Osteoblast (primary cell): ENCODE results near the gene PSD4. TPM values are rescaled to one million over a fixed set of nuclear protein-coding genes. Genes with fewer than 3 reads are reported as not detected.

Source experiments
- DNase-seq: peaks from one replicate; pipeline ENCODE4 v3.0.0; 2011; ENCODE audit warnings: low spot score, mixed read lengths; ENCODE audit not compliant: insufficient read length; ENCODE audit errors: missing footprints
- H2AFZ ChIP-seq: 2 replicates; pipeline ENCODE4 v1.6.0; 2011; ENCODE audit warnings: mild to moderate bottlenecking, low read length
- H3K27ac ChIP-seq: 2 replicates; pipeline ENCODE4 v1.5.1; 2011; ENCODE audit warnings: mild to moderate bottlenecking, low read depth, low read length, moderate library complexity
- H3K27me3 ChIP-seq: 2 replicates; pipeline ENCODE4 v1.6.0; 2012; ENCODE audit warnings: mild to moderate bottlenecking, control low read depth, inconsistent platforms, low read length, moderate library complexity; ENCODE audit not compliant: insufficient read depth
- H3K36me3 ChIP-seq: 2 replicates; pipeline ENCODE4 v1.5.1; 2011; ENCODE audit warnings: mild to moderate bottlenecking, low read length, control low read depth, moderate library complexity; ENCODE audit not compliant: insufficient read depth
- H3K4me1 ChIP-seq: 2 replicates; pipeline ENCODE4 v1.5.1; 2011; ENCODE audit warnings: mild to moderate bottlenecking, low read length, control low read depth, moderate library complexity; ENCODE audit not compliant: insufficient read depth
- H3K4me2 ChIP-seq: 2 replicates; pipeline ENCODE4 v1.6.0; 2011; ENCODE audit warnings: mild to moderate bottlenecking, low read length; ENCODE audit not compliant: insufficient read depth
- H3K4me3 ChIP-seq: fragments of 200-600 bp; sonication (generic); 3 replicates; pipeline ENCODE4 v1.5.1; 2012; ENCODE audit warnings: mild to moderate bottlenecking, low read length, inconsistent platforms; ENCODE audit not compliant: insufficient read depth
- H3K79me2 ChIP-seq: 2 replicates; pipeline ENCODE4 v1.6.0; 2012; ENCODE audit warnings: mild to moderate bottlenecking, low read length, control low read depth, inconsistent platforms; ENCODE audit not compliant: insufficient read depth
- H3K9me3 ChIP-seq: 2 replicates; pipeline ENCODE4 v1.5.1; 2011; ENCODE audit warnings: low read depth, low read length, control low read depth
- H4K20me1 ChIP-seq: 2 replicates; pipeline ENCODE4 v1.6.0; 2012; ENCODE audit warnings: mild to moderate bottlenecking, low read length, control low read depth; ENCODE audit not compliant: insufficient read depth
- CTCF ChIP-seq: IDR thresholded peaks from 2 replicates; pipeline ENCODE4 v1.5.1; 2011; ENCODE audit warnings: mild to moderate bottlenecking, low read depth, low read length, moderate library complexity; ENCODE audit errors: extremely low read depth
- total RNA-seq: library from RNA; depleted of rRNA; stranded (reverse); fragments of >200 nt; gene quantifications from 2 replicates; pipeline ENCODE4 v1.2.3, GENCODE V29; 2012

PSD4 gene
- total RNA-seq, 1 donor, result 1.8 TPM

DNA sequence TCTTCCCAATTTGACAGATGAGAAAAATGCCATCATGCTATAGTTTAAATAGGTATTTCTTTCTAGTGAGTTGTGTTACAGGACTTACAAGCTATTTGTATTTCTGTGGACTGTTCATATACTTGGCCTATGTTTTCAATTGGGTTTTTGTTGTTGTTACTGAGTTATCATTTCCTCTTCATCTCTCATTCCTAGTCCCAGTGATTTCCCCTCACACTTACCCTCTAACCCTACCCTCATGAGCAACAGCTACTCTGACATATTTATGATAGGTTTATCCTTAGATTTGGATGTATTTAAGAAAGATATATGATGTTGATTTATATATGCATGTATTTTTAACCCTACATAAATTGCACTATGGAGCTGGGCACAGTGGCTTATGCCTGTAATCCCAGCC, 10.9 kb upstream of the PSD4 start:
- H3K9me3 ChIP-seq, result no peaks in the 10 kb centered on the region
- H3K4me1 ChIP-seq, result peaks cover 9% of the 10 kb centered on the region
- H3K79me2 ChIP-seq, result no peaks in the 10 kb centered on the region
- H3K4me2 ChIP-seq, result no peak overlapping the region
- H2AFZ ChIP-seq, result no peak overlapping the region
- H3K27ac ChIP-seq, result no peak overlapping the region
- no peak for DNase-seq
- H3K36me3 ChIP-seq, result no peaks in the 10 kb centered on the region
- H3K27me3 ChIP-seq, result no peaks in the 10 kb centered on the region
- H3K4me3 ChIP-seq, result no peak overlapping the region
- H4K20me1 ChIP-seq, result no peaks in the 10 kb centered on the region
- no peak for TF ChIP-seq CTCF

DNA sequence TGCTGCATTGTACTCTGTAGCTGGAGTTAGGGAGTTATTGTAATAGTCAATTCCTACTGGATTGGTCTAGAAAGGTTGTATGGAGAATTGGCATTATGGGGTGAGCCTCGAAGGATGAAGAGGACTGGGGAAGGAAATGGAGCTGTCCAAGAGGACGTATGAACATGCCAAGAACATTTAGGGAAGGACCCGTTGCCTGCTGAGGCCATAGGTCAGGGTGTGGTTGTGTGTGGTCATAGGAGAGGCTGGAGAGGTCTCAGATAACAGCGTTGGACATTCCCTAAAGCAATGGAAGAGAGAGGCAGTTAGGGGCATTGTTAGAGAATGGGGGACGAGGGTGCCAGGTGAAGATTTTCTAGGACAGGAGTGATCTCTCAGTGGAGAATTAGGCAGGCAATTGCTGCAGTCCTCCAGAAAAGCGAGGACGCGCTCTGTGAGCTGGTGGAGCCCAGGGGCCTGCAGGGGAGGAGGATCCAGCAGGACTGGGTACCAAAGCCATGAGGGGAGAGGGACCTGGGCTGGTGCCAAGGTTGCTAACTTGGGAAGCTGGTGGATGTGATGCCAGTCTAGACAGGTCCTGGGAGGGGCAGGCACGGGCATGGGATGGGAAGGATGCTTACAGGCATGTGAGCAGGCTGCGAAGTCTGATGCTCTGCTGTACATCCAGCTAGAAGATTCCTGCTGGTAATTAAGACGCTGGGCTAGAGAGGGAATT, 9.4 kb upstream of the PSD4 start:
- Histone ChIP-seq H3K79me2 (no peaks in the 10 kb centered on the region), H3K9me3 (no peaks in the 10 kb centered on the region), H4K20me1 (no peaks in the 10 kb centered on the region), H3K27ac (no peak overlapping the region), H3K27me3 (no peaks in the 10 kb centered on the region), H3K4me2 (no peak overlapping the region), H3K4me3 (no peak overlapping the region), H2AFZ (no peak overlapping the region), H3K36me3 (no peaks in the 10 kb centered on the region), H3K4me1 (no peaks in the 10 kb centered on the region)
- no peak for DNase-seq
- no peak for TF ChIP-seq CTCF

DNA sequence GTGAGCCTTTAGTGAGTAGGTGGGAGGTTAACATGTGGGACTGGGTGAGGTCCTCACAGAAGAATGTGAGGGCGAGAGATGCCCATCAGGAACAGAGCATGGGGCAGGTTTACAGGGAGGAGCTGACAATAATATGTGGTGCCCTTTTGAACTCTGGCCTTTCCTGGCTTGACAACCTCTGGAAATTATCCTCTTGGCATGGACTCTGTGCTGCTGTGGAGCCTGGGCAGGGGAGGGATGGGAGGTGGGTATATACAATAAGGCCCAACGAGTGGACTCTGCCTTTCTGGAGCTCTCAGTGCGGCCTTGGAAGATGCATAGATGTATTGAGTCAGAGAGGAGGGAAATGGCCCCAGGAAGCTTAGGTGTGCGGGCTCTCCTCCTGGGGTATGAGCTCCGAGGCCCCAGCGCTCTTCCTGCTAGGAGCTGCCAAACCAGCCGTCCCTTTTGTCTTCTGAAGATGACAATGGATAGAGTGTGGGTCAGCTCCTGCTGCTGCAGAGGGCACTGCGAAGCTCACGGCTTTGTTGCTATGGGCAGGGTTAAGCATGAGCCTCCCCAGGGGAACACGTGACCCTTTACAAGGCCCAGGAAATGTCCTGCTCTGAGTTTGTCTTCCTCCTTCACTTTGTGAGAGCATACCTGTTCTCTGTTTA, 8.7 kb upstream of the PSD4 start:
- DNase-seq, result no peak
- no peaks in the 10 kb centered on the region for H3K79me2 ChIP-seq
- no peak overlapping the region for H3K27ac ChIP-seq
- no peaks in the 10 kb centered on the region for H3K27me3 ChIP-seq
- H4K20me1 ChIP-seq, result no peaks in the 10 kb centered on the region
- H3K9me3 ChIP-seq, result no peaks in the 10 kb centered on the region
- no peaks in the 10 kb centered on the region for H3K36me3 ChIP-seq
- no peak overlapping the region for H2AFZ ChIP-seq
- H3K4me1 ChIP-seq, result no peaks in the 10 kb centered on the region
- no peak overlapping the region for H3K4me3 ChIP-seq
- H3K4me2 ChIP-seq, result no peak overlapping the region
- TF ChIP-seq CTCF, result no peak

GRCh38 chr2:113166187-113166645, 7.6 kb upstream of the PSD4 start:
- Histone ChIP-seq H3K4me3 (no peak overlapping the region), H3K4me1 (no peaks in the 10 kb centered on the region), H3K27me3 (no peaks in the 10 kb centered on the region), H2AFZ (no peak overlapping the region), H3K36me3 (no peaks in the 10 kb centered on the region), H3K27ac (no peak overlapping the region), H4K20me1 (no peaks in the 10 kb centered on the region), H3K9me3 (no peaks in the 10 kb centered on the region), H3K79me2 (no peaks in the 10 kb centered on the region), H3K4me2 (no peak overlapping the region)
- DNase-seq, result no peak
- TF ChIP-seq CTCF, result no peak
